DND-41 (cell line): ENCODE results near the gene SLC5A6.

ENCODE experiments used
- ATAC-seq: fragments of 200-7000 bp; cut with Tn5 transposase; 3 replicates; pipeline ENCODE4 v1.9.1; 2021; ENCODE audit warnings: low read depth; ENCODE audit not compliant: insufficient read depth
- DNase-seq: peaks from one replicate; pipeline ENCODE4 v3.0.0-alpha.2; 2020
- H2AFZ ChIP-seq: 2 replicates; pipeline ENCODE4 v1.6.0; 2012; ENCODE audit warnings: low read depth, low read length
- H3K27ac ChIP-seq: 2 replicates; pipeline ENCODE4 v1.5.1; 2012; ENCODE audit warnings: low read length, inconsistent platforms
- H3K27me3 ChIP-seq: fragments of 200-600 bp; sonication (generic); 2 replicates; pipeline ENCODE4 v1.6.0; 2012; ENCODE audit warnings: low read length, mild to moderate bottlenecking, inconsistent platforms; ENCODE audit not compliant: insufficient read depth, poor library complexity
- H3K36me3 ChIP-seq: 2 replicates; pipeline ENCODE4 v1.5.1; 2012; ENCODE audit warnings: low read length, inconsistent platforms; ENCODE audit not compliant: insufficient read depth
- H3K4me1 ChIP-seq: 2 replicates; pipeline ENCODE4 v1.5.1; 2012; ENCODE audit warnings: mild to moderate bottlenecking, low read length; ENCODE audit not compliant: insufficient read depth
- H3K4me2 ChIP-seq: 2 replicates; pipeline ENCODE4 v1.6.0; 2012; ENCODE audit warnings: mild to moderate bottlenecking, moderate library complexity, low read length, inconsistent platforms; ENCODE audit not compliant: insufficient read depth
- H3K4me3 ChIP-seq, 2 experiments: fragments of 200-600 bp in 1 of 2; shearing (Covaris generic) in 1 of 2; 2 replicates each; pipeline ENCODE4 v1.5.1; 2012 to 2016; ENCODE audit warnings: inconsistent platforms in 2 of 2, low read length in 2 of 2, mild to moderate bottlenecking in 2 of 2, low read depth in 1 of 2, moderate library complexity in 1 of 2
- H3K79me2 ChIP-seq: 2 replicates; pipeline ENCODE4 v1.6.0; 2012; ENCODE audit warnings: low read length, inconsistent platforms; ENCODE audit not compliant: insufficient read depth
- H3K9ac ChIP-seq: 2 replicates; pipeline ENCODE4 v1.6.0; 2012; ENCODE audit warnings: low read depth, mild to moderate bottlenecking, inconsistent platforms, low read length, moderate library complexity
- H3K9me3 ChIP-seq: 2 replicates; pipeline ENCODE4 v1.5.1; 2012; ENCODE audit warnings: low read length, moderate library complexity, mild to moderate bottlenecking, inconsistent platforms; ENCODE audit not compliant: insufficient read depth, severe bottlenecking
- H4K20me1 ChIP-seq: 2 replicates; pipeline ENCODE4 v1.6.0; 2012; ENCODE audit warnings: low read length; ENCODE audit not compliant: insufficient read depth
- EZH2 ChIP-seq: IDR thresholded peaks from 3 replicates; pipeline ENCODE4 v1.6.1; 2012; ENCODE audit warnings: borderline replicate concordance, low read depth, mild to moderate bottlenecking, moderate library complexity, low read length, inconsistent platforms; ENCODE audit not compliant: severe bottlenecking
- TF ChIP-seq, protein P1 (sequence below): IDR thresholded peaks from 2 replicates; pipeline ENCODE4 v1.5.1; 2012; ENCODE audit warnings: borderline replicate concordance, low read length, moderate library complexity, mild to moderate bottlenecking; ENCODE audit not compliant: poor library complexity, severe bottlenecking; ENCODE audit errors: extremely low read depth

Gene SLC5A6

GRCh38 chr2:27256855-27257454, 44.9 kb upstream of the SLC5A6 start:
- no peak overlapping the region for H3K4me2 ChIP-seq
- H3K9ac ChIP-seq = no peak overlapping the region
- no peaks in the 10 kb centered on the region for H3K36me3 ChIP-seq
- TF ChIP-seq EZH2 = no peak
- TF ChIP-seq, protein P1, sequence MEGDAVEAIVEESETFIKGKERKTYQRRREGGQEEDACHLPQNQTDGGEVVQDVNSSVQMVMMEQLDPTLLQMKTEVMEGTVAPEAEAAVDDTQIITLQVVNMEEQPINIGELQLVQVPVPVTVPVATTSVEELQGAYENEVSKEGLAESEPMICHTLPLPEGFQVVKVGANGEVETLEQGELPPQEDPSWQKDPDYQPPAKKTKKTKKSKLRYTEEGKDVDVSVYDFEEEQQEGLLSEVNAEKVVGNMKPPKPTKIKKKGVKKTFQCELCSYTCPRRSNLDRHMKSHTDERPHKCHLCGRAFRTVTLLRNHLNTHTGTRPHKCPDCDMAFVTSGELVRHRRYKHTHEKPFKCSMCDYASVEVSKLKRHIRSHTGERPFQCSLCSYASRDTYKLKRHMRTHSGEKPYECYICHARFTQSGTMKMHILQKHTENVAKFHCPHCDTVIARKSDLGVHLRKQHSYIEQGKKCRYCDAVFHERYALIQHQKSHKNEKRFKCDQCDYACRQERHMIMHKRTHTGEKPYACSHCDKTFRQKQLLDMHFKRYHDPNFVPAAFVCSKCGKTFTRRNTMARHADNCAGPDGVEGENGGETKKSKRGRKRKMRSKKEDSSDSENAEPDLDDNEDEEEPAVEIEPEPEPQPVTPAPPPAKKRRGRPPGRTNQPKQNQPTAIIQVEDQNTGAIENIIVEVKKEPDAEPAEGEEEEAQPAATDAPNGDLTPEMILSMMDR = no peak
- no peaks in the 10 kb centered on the region for H3K79me2 ChIP-seq
- no peaks in the 10 kb centered on the region for H3K4me1 ChIP-seq
- H3K27me3 ChIP-seq = peaks cover 15% of the 10 kb centered on the region
- H4K20me1 ChIP-seq = no peaks in the 10 kb centered on the region
- no peak for DNase-seq
- H2AFZ ChIP-seq = no peak overlapping the region
- ATAC-seq = no peak
- H3K4me3 ChIP-seq = no peak overlapping the region
- no peak overlapping the region for H3K27ac ChIP-seq
- H3K9me3 ChIP-seq = no peaks in the 10 kb centered on the region

- H3K27ac ChIP-seq = no peak overlapping the region
- TF ChIP-seq, protein P1 = no peak
- no peak for TF ChIP-seq EZH2
- DNase-seq = no peak
- peaks cover 10% of the 10 kb centered on the region for H3K27me3 ChIP-seq
- no peak overlapping the region for H3K9ac ChIP-seq
- H3K9me3 ChIP-seq = no peaks in the 10 kb centered on the region
- no peaks in the 10 kb centered on the region for H4K20me1 ChIP-seq
- H3K4me1 ChIP-seq = no peaks in the 10 kb centered on the region
- H3K4me2 ChIP-seq = no peak overlapping the region
- H3K36me3 ChIP-seq = no peaks in the 10 kb centered on the region
- H3K79me2 ChIP-seq = no peaks in the 10 kb centered on the region
- no peak for ATAC-seq
- no peak overlapping the region for H2AFZ ChIP-seq
- H3K4me3 ChIP-seq = no peak overlapping the region
Observed at GRCh38 chr2:27255660-27256059, 43.6 kb upstream of the SLC5A6 start.

DNA sequence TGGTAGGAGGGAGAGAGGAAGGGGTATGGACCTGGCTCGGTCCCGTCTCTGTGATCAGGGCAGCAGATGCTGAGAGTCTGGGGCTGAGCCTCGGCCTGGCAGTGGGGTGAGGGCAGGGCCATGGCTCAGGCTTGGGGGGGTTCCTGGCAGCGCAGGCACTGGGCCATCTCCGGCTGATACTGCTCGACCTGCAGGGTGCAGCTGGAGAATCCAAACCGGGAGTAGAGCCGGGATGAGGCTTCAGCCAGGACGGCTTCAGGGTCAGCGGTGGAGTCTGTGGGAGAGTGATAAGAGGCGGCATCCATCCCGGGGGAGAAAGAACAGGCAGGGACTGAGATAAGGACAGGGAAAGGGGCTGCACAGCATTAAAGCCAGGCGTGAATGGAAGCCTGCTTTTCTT, 43.1 kb upstream of the SLC5A6 start:
- Histone ChIP-seq H3K27me3 (peaks cover 9% of the 10 kb centered on the region), H3K36me3 (no peaks in the 10 kb centered on the region), H4K20me1 (no peaks in the 10 kb centered on the region), H3K27ac (no peak overlapping the region), H3K9me3 (no peaks in the 10 kb centered on the region), H2AFZ (no peak overlapping the region), H3K4me2 (no peak overlapping the region), H3K4me3 (no peak overlapping the region), H3K79me2 (no peaks in the 10 kb centered on the region), H3K9ac (no peak overlapping the region), H3K4me1 (no peaks in the 10 kb centered on the region)
- TF ChIP-seq, protein P1 = no peak
- TF ChIP-seq EZH2 = no peak
- ATAC-seq = no peak
- no peak for DNase-seq

GRCh38 chr2:27251766-27252165, 39.7 kb upstream of the SLC5A6 start:
- H3K27ac ChIP-seq = no peak overlapping the region

More at GRCh38 chr2:27251766-27252165, 39.7 kb upstream of the SLC5A6 start:
- H2AFZ ChIP-seq = no peak overlapping the region
- no peak overlapping the region for H3K9ac ChIP-seq
- H3K79me2 ChIP-seq = no peaks in the 10 kb centered on the region
- DNase-seq (no peak), ATAC-seq (no peak)
- H4K20me1 ChIP-seq = no peaks in the 10 kb centered on the region
- no peaks in the 10 kb centered on the region for H3K36me3 ChIP-seq
- H3K27me3 ChIP-seq = peaks cover 9% of the 10 kb centered on the region
- H3K4me3 ChIP-seq = no peak overlapping the region
- H3K4me1 ChIP-seq = no peaks in the 10 kb centered on the region
- no peak for TF ChIP-seq EZH2
- TF ChIP-seq, protein P1 = no peak
- H3K9me3 ChIP-seq = no peaks in the 10 kb centered on the region
- H3K4me2 ChIP-seq = no peak overlapping the region
